Esophagus muscularis mucosa (tissue), 4 donors: ENCODE measurements around the gene TSBP1. TPM values are rescaled to one million over a fixed set of nuclear protein-coding genes. Genes with fewer than 3 reads are reported as not detected.
A peak's percentile ranks its signal among the peaks of the same experiment; 100 is the strongest.
"Not testable (repeated sequence)": the region's sequence is repeated elsewhere in the genome, so short reads cannot be mapped to it uniquely, and the experiment has no call there.

Experiments
- DNase-seq: peaks from one replicate; pipeline ENCODE4 v3.0.0-alpha.2; 2017; ENCODE audit errors: extremely low spot score
- H3K27ac ChIP-seq, 4 donors: fragments of 200-600 bp; sonication (generic); replicated peaks in 1 of 4; 1 replicate in 3 of 4; 2 replicates in 1 of 4; pipeline ENCODE4 v1.5.1; 2016 to 2019; ENCODE audit warnings: mild to moderate bottlenecking in 1 of 4
- H3K27me3 ChIP-seq, 4 donors: fragments of 200-600 bp; sonication (generic); one replicate each; pipeline versions ENCODE4 v1.5.1 to v1.6.0; 2016 to 2019
- H3K36me3 ChIP-seq, 4 donors: fragments of 200-600 bp; sonication (generic); one replicate each; pipeline ENCODE4 v1.5.1; 2016 to 2019
- H3K4me1 ChIP-seq, 4 donors: fragments of 200-600 bp; sonication (generic); one replicate each; pipeline ENCODE4 v1.5.1; 2016 to 2019
- H3K4me3 ChIP-seq, 4 donors: fragments of 200-600 bp; sonication (generic); 1 replicate in 2 of 4; 2 replicates in 2 of 4; pipeline ENCODE4 v1.5.1; 2016 to 2019; ENCODE audit warnings: mild to moderate bottlenecking in 4 of 4, moderate library complexity in 1 of 4
- H3K9me3 ChIP-seq, 4 donors: fragments of 200-600 bp; sonication (generic); 1 replicate in 3 of 4; 2 replicates in 1 of 4; pipeline ENCODE4 v1.5.1; 2016 to 2019
- CTCF ChIP-seq, 3 experiments: fragments of 200-600 bp in 2 of 3; fragments of 450-650 bp in 1 of 3; sonication (generic) in 2 of 3; IDR thresholded peaks; one replicate each; pipeline ENCODE4 v1.5.1; 2017 to 2019; ENCODE audit warnings: antibody characterized with exemption in 3 of 3, mild to moderate bottlenecking in 2 of 3, moderate library complexity in 1 of 3
- EP300 ChIP-seq: sonication (generic); formaldehyde crosslinking; IDR thresholded peaks from one replicate; pipeline ENCODE4 v1.6.1; 2017; ENCODE audit warnings: antibody characterized with exemption
- POLR2A ChIP-seq: fragments of 450-650 bp; IDR thresholded peaks from one replicate; pipeline ENCODE4 v1.6.1; 2017; ENCODE audit warnings: antibody characterized with exemption, moderate library complexity, mild to moderate bottlenecking, low read depth
- POLR2AphosphoS5 ChIP-seq, 2 donors: sonication (generic); formaldehyde crosslinking; IDR thresholded peaks; one replicate each; pipeline ENCODE4 v1.6.1; 2017; ENCODE audit warnings: antibody characterized with exemption in 2 of 2
- WGBS: methylation state at CpG from one replicate; pipeline ENCODE4 v1.1.5; 2018; 5-methylcytosine and 5-hydroxymethylcytosine counted together
- intact Hi-C: fragments of 100-400 bp; cut with DNase I; formaldehyde crosslinking; loops from one replicate; pipeline ENCODE4 v1.15.1; 2023
- total RNA-seq, 4 donors: library from RNA; depleted of rRNA; stranded (reverse); fragments of >200 nt; gene quantifications; one replicate each; pipeline versions ENCODE4 v1.1.0 to v1.2.1, GENCODE V29; 2016

TSBP1 gene
- total RNA-seq, 4 donors from 2014 or later = not detected

- Histone ChIP-seq H3K27ac (no peak overlapping the region), H3K4me3 (no peak overlapping the region), H3K9me3 (no peaks in the 10 kb centered on the region), H3K27me3 (peaks cover 0 to 3% (median 0%) of the 10 kb centered on the region in 4 donors), H3K4me1 (no peaks in the 10 kb centered on the region), H3K36me3 (peaks cover 0 to 4% (median 0%) of the 10 kb centered on the region in 4 donors)
- no peak for TF ChIP-seq CTCF (IDR thresholded peaks at IDR 0.05)
- no peak for TF ChIP-seq POLR2AphosphoS5 (IDR thresholded peaks at IDR 0.05)
- TF ChIP-seq POLR2A = no peak
- no peak for TF ChIP-seq EP300
- DNase-seq = no peak
- intact Hi-C loops = no loop called here
These were observed 104.7 kb downstream of the TSBP1 start for GRCh38 chr6:32267035-32267434.

- intact Hi-C loops, H3K36me3 ChIP-seq, H3K9me3 ChIP-seq, H3K27me3 ChIP-seq, H3K27ac ChIP-seq, DNase-seq, H3K4me3 ChIP-seq: not testable (repeated sequence)
- H3K4me1 ChIP-seq = peaks cover 13 to 19% (median 16%) of the 10 kb centered on the region in 4 donors
- 92% methylated on average over 4 of the region's 4 CpGs for WGBS
These were observed 114.4 kb downstream of the TSBP1 start for GRCh38 chr6:32257262-32257661.

GRCh38 chr6:32255199-32256153 lies 116.2 kb downstream of the TSBP1 start:
- intact Hi-C loops = no loop called here
- Histone ChIP-seq H3K36me3 (no peaks in the 10 kb centered on the region), H3K27me3 (no peaks in the 10 kb centered on the region), H3K4me3 (peak overlapping the region; percentile 42 to 59 (median 46)), H3K4me1 (peaks cover 13 to 19% (median 16%) of the 10 kb centered on the region in 4 donors), H3K27ac (peak overlapping the region; percentile 55 to 79 (median 64)), H3K9me3 (no peaks in the 10 kb centered on the region)
- no peak for TF ChIP-seq EP300
- TF ChIP-seq POLR2AphosphoS5 (IDR thresholded peaks at IDR 0.05) = peak; percentile 64 to 69
- peak; percentile 53 to 82 (median 68) for TF ChIP-seq CTCF (IDR thresholded peaks at IDR 0.05)
- TF ChIP-seq POLR2A = no peak
- peak; percentile 93 for DNase-seq
- WGBS = 13% methylated on average over 29 of the region's 30 CpGs

GRCh38 chr6:32254761-32255198 lies 116.9 kb downstream of the TSBP1 start:
- TF ChIP-seq POLR2AphosphoS5 (IDR thresholded peaks at IDR 0.05) (no peak), CTCF (IDR thresholded peaks at IDR 0.05) (no peak), EP300 (no peak), POLR2A (no peak)
- H3K4me3 ChIP-seq = peak overlapping the region; percentile 42 to 59 (median 46)
- H3K27me3 ChIP-seq = no peaks in the 10 kb centered on the region
- H3K9me3 ChIP-seq = no peaks in the 10 kb centered on the region
- H3K4me1 ChIP-seq = peaks cover 13 to 19% (median 16%) of the 10 kb centered on the region in 4 donors
- no peak for DNase-seq
- peak overlapping the region; percentile 55 to 79 (median 64) for H3K27ac ChIP-seq
- 24% methylated on average over 12 of the region's 12 CpGs for WGBS
- intact Hi-C loops = no loop called here
- no peaks in the 10 kb centered on the region for H3K36me3 ChIP-seq

- Histone ChIP-seq H3K36me3 (no peaks in the 10 kb centered on the region), H3K27ac (no peak overlapping the region), H3K27me3 (no peaks in the 10 kb centered on the region), H3K4me1 (peaks cover 13 to 19% (median 16%) of the 10 kb centered on the region in 4 donors), H3K9me3 (no peaks in the 10 kb centered on the region), H3K4me3 (no peak overlapping the region)
- DNase-seq = no peak
- 41% methylated on average over 1 of the region's 2 CpGs for whole genome bisulfite sequencing
- TF ChIP-seq POLR2AphosphoS5 (IDR thresholded peaks at IDR 0.05) (no peak), POLR2A (no peak), EP300 (no peak), CTCF (IDR thresholded peaks at IDR 0.05) (no peak)
- intact Hi-C loops = no loop called here
These were observed 119.2 kb downstream of the TSBP1 start for GRCh38 chr6:32252331-32253009.
